Measurements from ENCODE around the gene DMD.

GRCh38 chrX:31099536-31100090 is 2111.7 kb downstream of the DMD start:
- TF ChIP-seq SIN3A (IDR thresholded peaks at IDR 0.05; ENCODE audit: borderline replicate concordance, insufficient read depth, low read length) (no peak), POLR2AphosphoS5 (IDR thresholded peaks at IDR 0.05; ENCODE audit: low read depth, low read length) (no peak), TAF1 (IDR thresholded peaks at IDR 0.05; ENCODE audit: borderline replicate concordance, insufficient read depth, low read length) (no peak), FOXP2 (optimal IDR thresholded peaks at IDR 0.05; ENCODE audit: borderline replicate concordance, extremely low read depth, extremely low read length, insufficient read depth) (no peak)
- TF ChIP-seq, protein P1, sequence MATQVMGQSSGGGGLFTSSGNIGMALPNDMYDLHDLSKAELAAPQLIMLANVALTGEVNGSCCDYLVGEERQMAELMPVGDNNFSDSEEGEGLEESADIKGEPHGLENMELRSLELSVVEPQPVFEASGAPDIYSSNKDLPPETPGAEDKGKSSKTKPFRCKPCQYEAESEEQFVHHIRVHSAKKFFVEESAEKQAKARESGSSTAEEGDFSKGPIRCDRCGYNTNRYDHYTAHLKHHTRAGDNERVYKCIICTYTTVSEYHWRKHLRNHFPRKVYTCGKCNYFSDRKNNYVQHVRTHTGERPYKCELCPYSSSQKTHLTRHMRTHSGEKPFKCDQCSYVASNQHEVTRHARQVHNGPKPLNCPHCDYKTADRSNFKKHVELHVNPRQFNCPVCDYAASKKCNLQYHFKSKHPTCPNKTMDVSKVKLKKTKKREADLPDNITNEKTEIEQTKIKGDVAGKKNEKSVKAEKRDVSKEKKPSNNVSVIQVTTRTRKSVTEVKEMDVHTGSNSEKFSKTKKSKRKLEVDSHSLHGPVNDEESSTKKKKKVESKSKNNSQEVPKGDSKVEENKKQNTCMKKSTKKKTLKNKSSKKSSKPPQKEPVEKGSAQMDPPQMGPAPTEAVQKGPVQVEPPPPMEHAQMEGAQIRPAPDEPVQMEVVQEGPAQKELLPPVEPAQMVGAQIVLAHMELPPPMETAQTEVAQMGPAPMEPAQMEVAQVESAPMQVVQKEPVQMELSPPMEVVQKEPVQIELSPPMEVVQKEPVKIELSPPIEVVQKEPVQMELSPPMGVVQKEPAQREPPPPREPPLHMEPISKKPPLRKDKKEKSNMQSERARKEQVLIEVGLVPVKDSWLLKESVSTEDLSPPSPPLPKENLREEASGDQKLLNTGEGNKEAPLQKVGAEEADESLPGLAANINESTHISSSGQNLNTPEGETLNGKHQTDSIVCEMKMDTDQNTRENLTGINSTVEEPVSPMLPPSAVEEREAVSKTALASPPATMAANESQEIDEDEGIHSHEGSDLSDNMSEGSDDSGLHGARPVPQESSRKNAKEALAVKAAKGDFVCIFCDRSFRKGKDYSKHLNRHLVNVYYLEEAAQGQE (IDR thresholded peaks at IDR 0.05; ENCODE audit: insufficient read depth in 1 of 2, low read depth in 2 of 2, low read length in 2 of 2), result no peak
